SU-DHL-6 (cell line): ENCODE measurements around the gene NEK4.
A peak's percentile ranks its signal among the peaks of the same experiment; 100 is the strongest.

ENCODE experiments used
- H2AFZ ChIP-seq: fragments of 200-600 bp; sonication (generic); 2 replicates; pipeline ENCODE4 v1.6.1; 2014; ENCODE audit warnings: low read depth, mild to moderate bottlenecking, moderate library complexity, mixed read lengths, antibody characterized with exemption, low read length; ENCODE audit not compliant: severe bottlenecking
- H3F3A ChIP-seq: fragments of 200-600 bp; shearing (Covaris generic); 2 replicates; pipeline ENCODE4 v1.6.0; 2016; ENCODE audit warnings: antibody characterized with exemption, mild to moderate bottlenecking; ENCODE audit not compliant: insufficient read depth
- H3K27ac ChIP-seq: fragments of 200-600 bp; sonication (generic); 2 replicates; pipeline ENCODE4 v1.5.1; 2016; ENCODE audit warnings: low read depth, mild to moderate bottlenecking, low read length, moderate library complexity, mixed read lengths
- H3K27me3 ChIP-seq: fragments of 200-600 bp; sonication (generic), shearing (Covaris generic); 2 replicates; pipeline ENCODE4 v1.6.0; 2014; ENCODE audit warnings: mild to moderate bottlenecking, low read length
- H3K36me3 ChIP-seq: fragments of 200-600 bp; sonication (generic); 2 replicates; pipeline ENCODE4 v1.6.1; 2014; ENCODE audit warnings: mild to moderate bottlenecking, low read length, mixed read lengths
- H3K4me2 ChIP-seq: fragments of 300-600, 200-600 bp; shearing (Covaris generic), sonication (generic); 2 replicates; pipeline ENCODE4 v1.6.0; 2014; ENCODE audit warnings: low read length, low read depth, mild to moderate bottlenecking; ENCODE audit not compliant: poor library complexity, severe bottlenecking
- H3K4me3 ChIP-seq: fragments of 200-600 bp; sonication (generic); 2 replicates; pipeline ENCODE4 v1.5.1; 2014; ENCODE audit warnings: antibody characterized with exemption, low read length, mild to moderate bottlenecking, mixed read lengths; ENCODE audit not compliant: insufficient read depth, poor library complexity, severe bottlenecking
- H3K79me2 ChIP-seq: fragments of 200-600 bp; sonication (generic); 2 replicates; pipeline ENCODE4 v1.6.1; 2014; ENCODE audit warnings: mild to moderate bottlenecking, low read length, moderate library complexity; ENCODE audit not compliant: insufficient read depth
- H3K9ac ChIP-seq: fragments of 200-600 bp; sonication (generic); 2 replicates; pipeline ENCODE4 v1.7.0; 2014; ENCODE audit warnings: mild to moderate bottlenecking, low read length
- H3K9me2 ChIP-seq: fragments of 200-600 bp; sonication (generic); replicated peaks from 2 replicates; pipeline ENCODE4 v1.6.1; 2014; ENCODE audit warnings: low read length; ENCODE audit not compliant: insufficient read depth
- H3K9me3 ChIP-seq: fragments of 200-600 bp; sonication (generic); 2 replicates; pipeline ENCODE4 v1.6.1; 2014; ENCODE audit warnings: low read length, mixed read lengths; ENCODE audit not compliant: insufficient read depth
- H4K20me1 ChIP-seq: fragments of 200-600 bp; sonication (generic); 2 replicates; pipeline ENCODE4 v1.6.1; 2014; ENCODE audit warnings: low read depth, mild to moderate bottlenecking, antibody characterized with exemption, low read length, moderate library complexity, mixed read lengths
- EZH2phosphoT487 ChIP-seq: fragments of 200-600 bp; sonication (generic), shearing (Covaris generic); conservative IDR thresholded peaks from 2 replicates; pipeline ENCODE4 v1.6.1; 2018; ENCODE audit warnings: mild to moderate bottlenecking, antibody characterized with exemption, low read length, moderate library complexity, mixed read lengths
- TF ChIP-seq, protein P1 (sequence below): fragments of 200-600 bp; sonication (generic); IDR thresholded peaks from one replicate; pipeline ENCODE4 v1.5.1; 2017; ENCODE audit warnings: antibody characterized with exemption, mild to moderate bottlenecking, low read length, moderate library complexity; ENCODE audit not compliant: insufficient read depth, poor library complexity, severe bottlenecking

NEK4 gene

DNA sequence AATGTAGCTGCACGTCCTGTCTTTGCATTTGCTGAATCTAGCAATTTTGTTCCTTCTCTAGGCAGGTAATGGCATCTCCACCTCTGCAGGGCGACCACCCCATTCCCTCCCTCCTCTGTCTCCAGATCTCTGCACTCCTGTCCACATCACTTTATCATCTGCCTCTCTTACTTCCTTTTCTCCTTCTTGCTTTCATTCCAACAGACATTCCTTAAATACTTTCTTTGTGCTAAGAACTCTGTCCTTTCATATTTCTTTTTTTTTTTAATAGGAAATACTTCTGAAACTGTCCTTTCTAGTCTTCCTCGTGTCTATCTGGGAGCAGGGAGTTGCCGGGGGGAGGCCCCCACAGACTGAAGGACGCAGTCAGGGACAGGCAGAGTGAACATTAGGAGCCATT lies 31.1 kb upstream of the NEK4 start:
- H2AFZ ChIP-seq, result no peak overlapping the region
- no peaks in the 10 kb centered on the region for H3K27me3 ChIP-seq
- no peaks in the 10 kb centered on the region for H3K9me2 ChIP-seq
- H3K9ac ChIP-seq, result no peak overlapping the region
- H3F3A ChIP-seq, result no peaks in the 10 kb centered on the region
- H3K4me3 ChIP-seq, result no peak overlapping the region
- H3K36me3 ChIP-seq, result no peaks in the 10 kb centered on the region
- H3K9me3 ChIP-seq, result no peaks in the 10 kb centered on the region
- H3K4me2 ChIP-seq, result no peak overlapping the region
- H3K27ac ChIP-seq, result no peak overlapping the region
- H3K79me2 ChIP-seq, result no peaks in the 10 kb centered on the region
- TF ChIP-seq, protein P1, sequence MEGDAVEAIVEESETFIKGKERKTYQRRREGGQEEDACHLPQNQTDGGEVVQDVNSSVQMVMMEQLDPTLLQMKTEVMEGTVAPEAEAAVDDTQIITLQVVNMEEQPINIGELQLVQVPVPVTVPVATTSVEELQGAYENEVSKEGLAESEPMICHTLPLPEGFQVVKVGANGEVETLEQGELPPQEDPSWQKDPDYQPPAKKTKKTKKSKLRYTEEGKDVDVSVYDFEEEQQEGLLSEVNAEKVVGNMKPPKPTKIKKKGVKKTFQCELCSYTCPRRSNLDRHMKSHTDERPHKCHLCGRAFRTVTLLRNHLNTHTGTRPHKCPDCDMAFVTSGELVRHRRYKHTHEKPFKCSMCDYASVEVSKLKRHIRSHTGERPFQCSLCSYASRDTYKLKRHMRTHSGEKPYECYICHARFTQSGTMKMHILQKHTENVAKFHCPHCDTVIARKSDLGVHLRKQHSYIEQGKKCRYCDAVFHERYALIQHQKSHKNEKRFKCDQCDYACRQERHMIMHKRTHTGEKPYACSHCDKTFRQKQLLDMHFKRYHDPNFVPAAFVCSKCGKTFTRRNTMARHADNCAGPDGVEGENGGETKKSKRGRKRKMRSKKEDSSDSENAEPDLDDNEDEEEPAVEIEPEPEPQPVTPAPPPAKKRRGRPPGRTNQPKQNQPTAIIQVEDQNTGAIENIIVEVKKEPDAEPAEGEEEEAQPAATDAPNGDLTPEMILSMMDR, result no peak
- no peak for TF ChIP-seq EZH2phosphoT487
- H4K20me1 ChIP-seq, result no peaks in the 10 kb centered on the region

DNA sequence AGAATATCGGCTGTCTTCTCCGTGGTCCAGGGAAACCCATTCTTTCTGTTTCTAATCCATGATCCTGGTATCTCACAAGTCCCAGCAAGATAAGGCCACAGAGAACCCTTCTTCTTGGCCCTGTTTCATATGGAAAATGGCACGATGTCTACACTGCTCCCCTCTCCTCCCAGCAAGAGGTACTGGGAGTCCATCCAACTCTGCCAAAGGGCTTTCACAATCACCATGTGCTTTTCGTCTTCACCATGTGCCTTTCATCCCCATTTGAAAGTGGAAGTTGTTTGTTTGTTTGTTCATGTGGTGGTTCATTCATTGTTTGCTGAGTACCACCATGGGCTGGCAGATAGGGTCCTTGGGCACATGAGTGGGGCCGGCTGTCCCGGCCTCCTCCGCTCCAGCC lies 29.3 kb upstream of the NEK4 start:
- H3K36me3 ChIP-seq, result no peaks in the 10 kb centered on the region
- H2AFZ ChIP-seq, result no peak overlapping the region
- no peaks in the 10 kb centered on the region for H3F3A ChIP-seq
- TF ChIP-seq, protein P1, result no peak
- no peak for TF ChIP-seq EZH2phosphoT487
- no peaks in the 10 kb centered on the region for H3K79me2 ChIP-seq
- no peak overlapping the region for H3K9ac ChIP-seq
- H3K4me2 ChIP-seq, result no peak overlapping the region
- no peak overlapping the region for H3K4me3 ChIP-seq
- H3K27ac ChIP-seq, result no peak overlapping the region
- H3K9me2 ChIP-seq, result no peaks in the 10 kb centered on the region
- H3K27me3 ChIP-seq, result no peaks in the 10 kb centered on the region
- no peaks in the 10 kb centered on the region for H3K9me3 ChIP-seq
- H4K20me1 ChIP-seq, result no peaks in the 10 kb centered on the region

DNA sequence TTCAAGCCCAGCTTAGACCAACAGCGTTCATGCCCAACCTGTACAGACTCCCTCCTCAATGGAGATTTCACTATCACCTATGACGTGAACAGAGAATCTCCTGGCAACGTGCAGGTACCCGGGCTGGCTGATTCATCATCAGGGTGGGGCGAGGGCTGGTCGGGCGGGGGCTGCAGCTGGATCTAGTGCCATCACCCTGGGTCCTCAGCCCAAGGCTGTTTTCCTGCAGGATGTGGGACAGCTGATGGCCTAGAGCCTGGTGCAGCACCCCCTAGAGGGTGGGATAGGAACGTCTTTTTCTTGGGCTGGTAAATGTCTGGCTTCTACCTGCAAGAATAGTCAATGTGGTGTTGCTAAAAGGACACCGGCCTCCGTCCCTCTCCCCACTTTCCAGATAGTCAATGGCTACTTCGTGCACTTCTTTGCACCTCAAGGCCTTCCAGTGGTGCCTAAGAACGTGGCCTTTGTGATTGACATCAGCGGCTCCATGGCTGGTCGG lies 28.3 kb upstream of the NEK4 start:
- Histone ChIP-seq H3K4me3 (no peak overlapping the region), H4K20me1 (no peaks in the 10 kb centered on the region), H3K79me2 (no peaks in the 10 kb centered on the region), H3F3A (no peaks in the 10 kb centered on the region), H3K9me2 (no peaks in the 10 kb centered on the region), H3K9me3 (no peaks in the 10 kb centered on the region), H2AFZ (no peak overlapping the region), H3K27me3 (no peaks in the 10 kb centered on the region), H3K36me3 (no peaks in the 10 kb centered on the region), H3K9ac (no peak overlapping the region), H3K27ac (no peak overlapping the region), H3K4me2 (no peak overlapping the region)
- TF ChIP-seq, protein P1, result peak; percentile 43
- TF ChIP-seq EZH2phosphoT487, result no peak
